ENCODE measurements around the gene OR10Z1.

Gene OR10Z1

DNA sequence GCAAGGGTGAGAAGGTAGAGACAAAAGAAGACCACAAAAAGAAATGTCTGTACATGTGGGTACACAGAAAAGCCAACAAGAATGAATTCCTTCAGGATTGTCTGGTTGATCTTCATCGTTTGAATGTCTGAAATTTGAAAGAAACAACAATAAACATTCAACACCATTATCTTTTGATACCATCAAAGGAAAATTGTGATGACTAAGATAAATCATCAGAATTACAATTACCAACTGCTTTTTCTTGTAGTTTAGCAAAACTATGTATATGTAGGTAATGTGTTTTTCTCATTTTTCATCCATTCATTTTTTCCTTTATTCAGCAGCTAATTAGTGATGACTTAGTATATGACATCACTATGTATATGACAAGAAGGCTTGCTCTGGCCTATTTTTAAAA lies 25.3 kb upstream of the OR10Z1 start, which contains the start of gene OR10X1:
TSS of gene OR10X1 (minus strand) at position 167 of the 400 bp plus-strand sequence. CDS start at position 167, 0 bp downstream.
- in situ Hi-C loops (cut with MboI; ENCODE audit: low sequenced_read_pairs, unreplicated experiment) = no loop called here
- no peak for DNase-seq (ENCODE audit: low spot score)
- TF ChIP-seq, protein P1, sequence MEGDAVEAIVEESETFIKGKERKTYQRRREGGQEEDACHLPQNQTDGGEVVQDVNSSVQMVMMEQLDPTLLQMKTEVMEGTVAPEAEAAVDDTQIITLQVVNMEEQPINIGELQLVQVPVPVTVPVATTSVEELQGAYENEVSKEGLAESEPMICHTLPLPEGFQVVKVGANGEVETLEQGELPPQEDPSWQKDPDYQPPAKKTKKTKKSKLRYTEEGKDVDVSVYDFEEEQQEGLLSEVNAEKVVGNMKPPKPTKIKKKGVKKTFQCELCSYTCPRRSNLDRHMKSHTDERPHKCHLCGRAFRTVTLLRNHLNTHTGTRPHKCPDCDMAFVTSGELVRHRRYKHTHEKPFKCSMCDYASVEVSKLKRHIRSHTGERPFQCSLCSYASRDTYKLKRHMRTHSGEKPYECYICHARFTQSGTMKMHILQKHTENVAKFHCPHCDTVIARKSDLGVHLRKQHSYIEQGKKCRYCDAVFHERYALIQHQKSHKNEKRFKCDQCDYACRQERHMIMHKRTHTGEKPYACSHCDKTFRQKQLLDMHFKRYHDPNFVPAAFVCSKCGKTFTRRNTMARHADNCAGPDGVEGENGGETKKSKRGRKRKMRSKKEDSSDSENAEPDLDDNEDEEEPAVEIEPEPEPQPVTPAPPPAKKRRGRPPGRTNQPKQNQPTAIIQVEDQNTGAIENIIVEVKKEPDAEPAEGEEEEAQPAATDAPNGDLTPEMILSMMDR (IDR thresholded peaks at IDR 0.05; ENCODE audit: borderline replicate concordance, control extremely low read depth, extremely low read depth, insufficient read depth, missing control alignments) = no peak

DNA sequence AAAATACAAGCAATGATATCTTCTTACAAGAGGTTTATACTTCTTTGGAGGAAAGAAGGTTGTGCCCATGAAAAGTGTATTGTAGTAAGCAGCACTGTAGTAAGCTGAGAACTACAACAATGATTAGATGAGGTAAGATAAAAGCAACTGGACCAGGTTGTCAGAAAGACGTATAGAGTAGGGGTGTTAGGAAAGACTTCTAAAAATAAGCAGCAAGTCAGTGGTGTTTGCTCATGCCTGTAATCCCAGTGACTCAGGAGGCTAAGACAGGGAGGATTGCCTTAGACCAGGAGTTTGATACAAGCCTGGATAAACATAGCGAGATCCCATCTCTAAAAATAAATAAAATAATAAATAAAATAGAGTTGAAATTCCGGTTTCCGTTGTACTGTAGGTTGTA lies 21.1 kb upstream of the OR10Z1 start:
- TF ChIP-seq, protein P1 (IDR thresholded peaks at IDR 0.05; ENCODE audit: borderline replicate concordance, control extremely low read depth, extremely low read depth, insufficient read depth, missing control alignments) = no peak
- in situ Hi-C loops (cut with MboI; ENCODE audit: low sequenced_read_pairs, unreplicated experiment) = no loop called here
- no peak for DNase-seq (ENCODE audit: low spot score)

DNA sequence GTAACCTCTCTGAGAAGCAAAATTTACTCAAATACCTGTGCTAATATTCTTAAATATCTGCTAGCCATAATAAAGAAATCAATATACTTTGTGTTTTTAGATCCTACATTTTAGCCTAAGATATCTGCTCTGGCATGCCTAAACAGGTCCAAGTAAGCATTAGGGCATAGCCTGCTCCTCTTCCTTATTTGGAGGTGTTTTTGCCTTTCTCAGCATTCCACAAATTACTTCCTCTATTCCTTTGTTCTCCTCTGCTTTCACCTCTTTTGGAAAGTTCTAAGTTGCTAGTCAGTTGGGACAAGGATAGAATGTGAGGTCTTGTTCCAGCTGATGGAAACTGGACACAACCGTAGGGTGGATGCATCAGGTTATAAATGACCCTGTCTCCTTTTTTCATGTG lies 18.1 kb upstream of the OR10Z1 start:
- TF ChIP-seq, protein P1 (IDR thresholded peaks at IDR 0.05; ENCODE audit: borderline replicate concordance, control extremely low read depth, extremely low read depth, insufficient read depth, missing control alignments) = no peak
- DNase-seq (ENCODE audit: low spot score) = no peak
- in situ Hi-C loops (cut with MboI; ENCODE audit: low sequenced_read_pairs, unreplicated experiment) = no loop called here

DNA sequence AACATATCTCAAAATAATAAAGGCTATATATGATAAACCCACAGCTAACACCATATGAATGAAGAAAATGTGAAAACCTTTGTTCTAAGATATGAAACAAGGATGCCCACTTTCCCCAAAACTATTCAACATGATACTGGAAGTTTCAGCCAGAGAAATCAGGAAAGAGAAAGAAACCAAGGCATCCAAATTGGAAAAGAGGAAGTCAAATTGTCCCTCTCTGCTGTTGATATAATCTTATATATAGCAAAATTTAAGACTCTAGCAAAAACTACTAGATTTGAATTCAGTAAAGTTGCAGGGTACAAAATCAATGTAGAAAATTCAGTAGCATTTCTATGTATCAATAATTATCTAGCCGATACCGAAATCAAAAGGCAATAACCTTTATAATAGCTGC lies 4.3 kb upstream of the OR10Z1 start:
- TF ChIP-seq, protein P1 (IDR thresholded peaks at IDR 0.05; ENCODE audit: borderline replicate concordance, control extremely low read depth, extremely low read depth, insufficient read depth, missing control alignments) = no peak
- no peak for DNase-seq (ENCODE audit: low spot score)
- in situ Hi-C loops (cut with MboI; ENCODE audit: low sequenced_read_pairs, unreplicated experiment) = no loop called here

DNA sequence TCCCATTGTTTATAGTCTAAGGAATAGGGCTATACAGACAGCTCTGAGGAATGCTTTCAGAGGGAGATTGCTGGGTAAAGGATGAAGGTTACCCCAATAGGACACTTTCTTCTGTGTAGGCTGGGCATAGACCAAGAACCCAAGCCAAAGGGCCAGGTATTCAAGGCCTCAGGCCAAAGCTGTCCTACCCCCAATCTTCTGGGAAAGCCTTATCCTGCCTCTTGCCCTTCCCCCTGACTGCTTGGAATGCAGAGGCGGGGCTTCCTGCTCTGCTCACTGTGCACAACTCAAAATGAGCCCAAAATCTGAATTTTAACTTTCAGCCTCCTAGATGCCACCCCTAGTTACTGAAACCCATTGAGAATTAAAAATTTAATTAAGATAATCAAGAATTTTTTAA lies 2.2 kb downstream of the OR10Z1 start:
- TF ChIP-seq, protein P1 (IDR thresholded peaks at IDR 0.05; ENCODE audit: borderline replicate concordance, control extremely low read depth, extremely low read depth, insufficient read depth, missing control alignments) = no peak
- in situ Hi-C loops (cut with MboI; ENCODE audit: low sequenced_read_pairs, unreplicated experiment) = no loop called here
- no peak for DNase-seq (ENCODE audit: low spot score)

DNA sequence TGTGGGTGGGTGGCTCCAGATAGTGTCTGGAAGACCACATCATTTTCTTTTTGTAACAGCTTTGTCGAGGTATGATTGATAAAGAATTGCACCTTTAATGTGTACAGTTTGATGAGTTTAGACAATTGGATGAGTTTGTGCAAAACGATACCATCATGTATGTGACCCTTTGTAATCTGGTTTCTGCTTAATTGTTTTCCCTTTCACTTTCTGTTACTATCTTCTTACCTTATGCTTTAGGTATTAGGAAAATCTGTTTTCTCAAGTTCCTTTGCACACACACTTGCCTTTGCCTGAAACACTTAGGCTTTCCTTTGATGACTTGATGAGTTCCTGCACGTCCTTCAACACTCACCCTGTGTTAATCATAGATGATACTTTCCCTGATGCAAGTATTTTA lies 6.8 kb downstream of the OR10Z1 start:
- TF ChIP-seq, protein P1 (IDR thresholded peaks at IDR 0.05; ENCODE audit: borderline replicate concordance, control extremely low read depth, extremely low read depth, insufficient read depth, missing control alignments) = no peak
- in situ Hi-C loops (cut with MboI; ENCODE audit: low sequenced_read_pairs, unreplicated experiment) = no loop called here
- no peak for DNase-seq (ENCODE audit: low spot score)

DNA sequence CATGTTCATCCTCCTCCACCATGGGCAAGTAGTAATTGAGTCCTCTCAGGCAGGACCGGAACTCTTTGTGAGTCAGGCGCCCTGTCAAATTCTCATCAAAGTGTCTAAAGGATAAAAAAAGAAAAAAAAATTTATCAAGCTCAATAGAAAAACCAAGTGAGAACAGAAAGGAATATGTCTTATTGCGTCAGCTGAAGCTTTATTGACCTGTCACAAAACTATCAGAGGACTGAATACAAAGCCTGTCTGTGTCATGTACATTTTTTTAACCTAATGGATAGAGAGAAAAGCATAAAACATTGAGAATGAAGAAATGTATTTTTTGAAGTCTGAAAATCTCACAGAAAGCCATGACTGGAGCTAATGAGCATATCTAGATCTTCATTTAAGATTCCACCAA lies 8.7 kb downstream of the OR10Z1 start:
- in situ Hi-C loops (cut with MboI; ENCODE audit: low sequenced_read_pairs, unreplicated experiment) = no loop called here
- TF ChIP-seq, protein P1 (IDR thresholded peaks at IDR 0.05; ENCODE audit: borderline replicate concordance, control extremely low read depth, extremely low read depth, insufficient read depth, missing control alignments) = no peak
- no peak for DNase-seq (ENCODE audit: low spot score)
